ENCODE measurements around the gene ALAS1.

GRCh38 chr3:52162250-52162872, 35.6 kb upstream of the ALAS1 start:
- TF ChIP-seq CTCF (conservative IDR thresholded peaks at IDR 0.05; ENCODE audit: low read depth, low read length) = no peak
- no peak for TF ChIP-seq EZH2 (IDR thresholded peaks at IDR 0.05; ENCODE audit: borderline replicate concordance, low read depth, low read length, poor library complexity, severe bottlenecking)

Measured in A673 (cell line).